C4-2B (cell line): ENCODE results near the gene SLIT3.

ENCODE experiments used
- CTCF ChIP-seq: fragments of 450-650 bp; conservative IDR thresholded peaks from 2 replicates; pipeline ENCODE4 v1.5.1; 2017; ENCODE audit warnings: mild to moderate bottlenecking
- ZFX ChIP-seq: fragments of 450-650 bp; IDR thresholded peaks from 2 replicates; pipeline ENCODE4 v1.6.1; 2017

GRCh38 chr5:169304175-169304574, 3.2 kb upstream of the SLIT3 start:
- TF ChIP-seq CTCF (no peak), ZFX (no peak)
